Measurements from ENCODE around the gene HCRTR2.
"Not testable (repeated sequence)": the region's sequence is repeated elsewhere in the genome, so short reads cannot be mapped to it uniquely, and the experiment has no call there.

Gene HCRTR2

GRCh38 chr6:55174211-55175026 lies at the start of gene HCRTR2:
Gene HCRTR2, plus strand, starts transcription at chr6:55174515. Its CDS starts 73 bp downstream, at chr6:55174588.
- no peak for DNase-seq (ENCODE audit: low read depth)

GRCh38 chr6:55130806-55131324 lies 43.5 kb upstream of the HCRTR2 start:
- DNase-seq (ENCODE audit: low read depth) = no peak

DNA sequence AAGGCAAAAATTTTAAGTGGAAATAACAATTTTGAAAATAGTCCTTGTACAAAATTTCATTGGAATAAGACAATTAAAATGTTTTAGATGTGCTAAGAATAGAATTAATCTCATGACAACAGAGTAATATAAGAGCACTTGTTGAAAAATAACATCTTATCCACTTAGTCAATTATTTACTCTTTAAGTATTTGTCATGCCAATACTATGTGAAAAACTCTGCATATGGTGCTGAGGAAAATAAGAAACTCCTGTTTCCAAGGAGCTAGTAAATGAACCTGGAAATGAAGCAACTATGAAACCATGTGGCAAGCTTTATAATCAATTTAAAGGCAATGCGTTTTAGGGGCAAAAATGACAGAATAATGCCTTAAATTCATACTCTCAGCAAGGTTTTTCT lies 42.7 kb upstream of the HCRTR2 start:
- DNase-seq (ENCODE audit: low read depth) = no peak

GRCh38 chr6:55136916-55137315 lies 37.4 kb upstream of the HCRTR2 start:
- DNase-seq (ENCODE audit: low read depth) = no peak

DNA sequence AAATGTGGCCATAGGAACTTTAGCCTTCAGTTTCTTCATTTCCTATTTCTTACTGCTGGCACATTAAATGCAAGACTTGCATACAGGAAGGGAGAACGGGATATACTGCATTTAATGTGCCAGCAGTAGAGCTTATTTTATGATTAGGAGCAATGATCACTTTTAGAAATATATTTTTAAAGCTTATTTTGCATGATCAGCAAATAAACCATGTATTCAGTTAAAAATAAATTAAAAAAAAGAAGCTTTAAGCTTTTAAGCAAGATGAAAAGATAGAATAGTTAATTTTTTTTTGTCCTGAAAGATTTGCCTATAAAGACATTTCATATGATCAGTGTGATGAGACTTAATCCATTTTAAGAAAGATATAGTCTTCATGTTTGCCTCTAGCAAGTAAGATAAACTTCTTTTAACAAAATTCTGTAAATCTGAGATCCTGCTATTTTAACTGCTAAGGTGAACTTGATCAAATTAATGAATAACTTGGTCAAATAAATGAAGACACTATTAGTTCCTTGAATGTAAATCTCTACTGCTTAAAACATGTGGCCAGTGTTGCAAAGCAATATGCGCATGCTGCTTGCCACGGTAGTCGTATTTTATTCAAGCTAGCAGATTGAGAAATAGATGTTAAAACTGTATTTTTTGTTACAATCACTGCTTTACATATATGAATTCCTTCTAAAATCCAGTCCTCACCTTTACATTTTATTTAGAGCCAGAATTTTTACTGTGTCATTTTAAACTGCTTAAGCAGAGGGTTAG lies 36.2 kb upstream of the HCRTR2 start:
- DNase-seq (ENCODE audit: low read depth) = no peak

- no peak for DNase-seq (ENCODE audit: low read depth)
These were observed 32.7 kb upstream of the HCRTR2 start for GRCh38 chr6:55141611-55142010.

- no peak for DNase-seq (ENCODE audit: low read depth)
These were observed 31.7 kb upstream of the HCRTR2 start for GRCh38 chr6:55142610-55143009.

DNA sequence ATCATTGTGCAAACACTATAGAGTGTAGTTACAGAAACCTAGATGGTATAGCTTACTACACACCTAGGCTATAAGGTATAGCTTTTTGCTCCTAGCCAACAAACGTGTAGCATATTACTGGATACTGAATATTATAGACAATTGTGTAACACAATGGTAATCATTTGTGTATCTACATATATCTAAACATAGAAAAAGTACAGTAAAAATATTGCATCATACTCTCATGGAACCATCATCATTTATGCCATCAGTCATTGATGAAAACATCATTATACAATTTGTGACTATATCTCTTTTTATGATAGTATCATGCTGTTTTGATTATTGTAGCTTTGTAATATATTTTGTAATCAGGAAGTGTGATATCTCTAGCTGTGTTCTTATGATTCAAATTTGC lies 21.0 kb upstream of the HCRTR2 start:
- DNase-seq (ENCODE audit: low read depth) = no peak

- not testable (repeated sequence) for DNase-seq (ENCODE audit: low read depth)
These were observed 15.5 kb upstream of the HCRTR2 start for GRCh38 chr6:55158784-55159183.

DNA sequence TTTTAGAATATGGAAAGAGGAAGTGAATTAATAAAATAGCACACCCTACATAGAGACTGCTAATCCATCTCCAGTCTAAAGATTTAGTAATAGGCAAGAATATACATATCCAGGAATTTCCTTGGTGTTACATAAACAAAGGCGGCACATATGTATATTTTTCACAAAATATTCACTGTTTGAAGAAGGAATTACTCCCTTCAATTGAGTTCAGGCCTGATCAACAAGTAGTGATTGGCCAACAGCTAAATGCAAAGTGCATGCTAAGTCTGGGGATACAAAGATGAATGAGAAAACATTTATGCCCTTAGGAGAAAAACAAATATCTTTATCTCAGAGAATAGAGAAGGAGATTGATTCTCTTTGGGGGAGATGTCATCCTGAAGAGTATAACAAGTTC lies 6.5 kb upstream of the HCRTR2 start:
- DNase-seq (ENCODE audit: low read depth) = no peak

- DNase-seq (ENCODE audit: low read depth) = no peak
These were observed 1.0 kb downstream of the HCRTR2 start for GRCh38 chr6:55175078-55176049.

DNA sequence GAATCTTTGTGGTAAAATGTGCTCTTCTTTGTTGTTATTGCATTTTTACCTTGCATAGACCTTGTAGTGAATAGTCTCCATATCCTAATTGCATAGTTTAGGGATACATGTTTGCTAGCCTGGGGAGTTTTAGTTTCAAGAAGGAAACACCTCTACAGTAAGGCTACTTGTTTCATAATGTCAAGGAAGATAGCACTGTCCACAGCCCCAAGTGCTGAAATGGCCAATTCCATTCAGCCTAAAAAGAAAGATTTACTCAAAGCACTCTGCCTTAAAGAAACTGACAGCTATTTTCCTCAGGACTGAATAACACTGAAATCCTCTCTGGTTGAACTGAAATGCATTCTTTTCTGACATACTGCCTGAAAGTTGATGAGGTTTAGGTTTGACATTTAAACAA lies 2.6 kb downstream of the HCRTR2 start:
- DNase-seq (ENCODE audit: low read depth) = no peak

GRCh38 chr6:55180258-55180657 lies 5.9 kb downstream of the HCRTR2 start:
- DNase-seq (ENCODE audit: low read depth) = no peak

DNA sequence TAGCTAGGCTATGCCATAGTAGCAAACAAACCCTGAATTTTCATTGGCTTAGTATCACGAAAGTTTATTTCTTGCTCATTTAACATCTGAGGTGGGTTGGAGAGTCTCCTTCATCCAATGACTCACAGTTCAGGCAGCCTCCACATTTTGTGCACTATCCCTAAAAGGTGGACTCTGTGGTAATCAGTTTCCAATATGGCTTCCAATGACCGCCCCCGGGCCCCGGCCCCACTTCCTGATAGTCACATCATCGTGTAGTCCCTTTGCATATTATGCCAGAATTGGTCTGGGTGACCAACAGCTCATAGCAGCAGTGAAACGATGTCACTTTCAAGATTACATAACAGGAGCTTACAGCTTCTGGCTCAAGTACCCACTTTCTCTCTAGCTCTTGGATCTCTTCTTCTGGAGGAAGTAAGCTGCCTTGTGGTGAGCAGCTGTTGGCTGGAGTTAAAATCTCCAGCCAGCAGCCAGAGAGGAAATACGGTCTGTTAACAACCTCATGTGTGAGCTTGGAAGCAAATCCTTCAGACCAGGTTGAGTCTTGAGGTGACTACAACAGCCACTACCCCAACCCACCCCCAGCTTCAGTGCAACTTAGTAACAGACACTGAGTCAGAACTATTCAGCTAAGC lies 7.8 kb downstream of the HCRTR2 start:
- DNase-seq (ENCODE audit: low read depth) = no peak

- no peak for DNase-seq (ENCODE audit: low read depth)
These were observed 10.6 kb downstream of the HCRTR2 start for GRCh38 chr6:55184782-55185530.

DNA sequence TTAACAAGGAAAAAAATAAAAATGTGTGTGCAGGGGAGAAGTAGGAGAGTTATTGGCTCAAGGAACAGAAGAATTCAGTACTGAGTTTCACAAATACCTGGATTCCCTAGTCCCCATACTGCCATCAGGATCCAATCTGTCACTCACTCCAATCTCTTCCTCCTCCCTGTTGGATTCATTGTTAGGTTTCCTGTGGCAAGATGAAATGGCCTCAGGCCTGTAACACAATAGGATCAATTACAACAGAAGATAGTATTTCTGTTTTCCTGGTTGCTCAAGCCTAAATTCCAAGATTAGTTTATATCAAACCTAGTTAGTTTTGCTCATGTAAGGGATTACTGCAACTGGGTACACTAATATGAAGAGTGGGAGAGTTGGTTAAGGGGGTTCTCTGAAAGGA lies 24.4 kb downstream of the HCRTR2 start:
- no peak for DNase-seq (ENCODE audit: low read depth)

- no peak for DNase-seq (ENCODE audit: low read depth)
These were observed 24.9 kb downstream of the HCRTR2 start for GRCh38 chr6:55199239-55199638.

- DNase-seq (ENCODE audit: low read depth) = no peak
These were observed 34.5 kb downstream of the HCRTR2 start for GRCh38 chr6:55208478-55209458.

DNA sequence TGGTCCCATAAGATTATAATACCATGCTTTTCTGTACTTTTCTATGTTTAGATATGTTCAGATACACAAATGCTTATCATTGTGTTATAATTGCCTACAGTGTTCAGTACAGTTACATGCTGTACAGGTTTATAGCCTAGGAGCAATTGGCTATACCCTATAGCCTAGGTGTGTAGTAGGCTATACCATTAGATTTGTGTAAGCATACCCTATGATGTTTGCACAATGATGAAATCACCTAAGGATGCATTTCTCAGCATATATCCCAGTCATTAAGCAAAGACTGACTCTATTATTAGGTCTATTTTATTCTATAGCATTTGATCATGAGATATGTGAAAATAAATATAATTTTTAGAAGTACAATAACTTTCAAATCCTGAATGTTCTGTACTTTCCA lies 36.6 kb downstream of the HCRTR2 start:
- DNase-seq (ENCODE audit: low read depth) = no peak

GRCh38 chr6:55212156-55212555 lies 37.8 kb downstream of the HCRTR2 start:
- no peak for DNase-seq (ENCODE audit: low read depth)
